H4 (cell line): ENCODE data around the gene MYBPC3. TPM values are rescaled to one million over a fixed set of nuclear protein-coding genes. Genes with fewer than 3 reads are reported as not detected.

Experiments
- DNase-seq: peaks from one replicate; pipeline ENCODE4 v3.0.0-alpha.2; 2015; ENCODE audit warnings: low spot score
- total RNA-seq: library from RNA; depleted of rRNA; stranded (reverse); fragments of >200 nt; shearing (Covaris generic); gene quantifications from 2 replicates; pipeline ENCODE4 v1.2.3, GENCODE V29; 2014

MYBPC3 gene
- total RNA-seq, 1 experiment from 2014 or later = not detected

- DNase-seq = no peak
Observed at GRCh38 chr11:47384498-47384897, 32.0 kb upstream of the MYBPC3 start.

- no peak for DNase-seq
Observed at GRCh38 chr11:47383071-47383470, 30.6 kb upstream of the MYBPC3 start.

GRCh38 chr11:47380078-47380477 is 27.6 kb upstream of the MYBPC3 start:
- DNase-seq = no peak

GRCh38 chr11:47379317-47379716 is 26.8 kb upstream of the MYBPC3 start:
- DNase-seq = no peak

- DNase-seq = no peak
Observed at GRCh38 chr11:47378836-47379170, 26.3 kb upstream of the MYBPC3 start.

GRCh38 chr11:47378010-47378835 is 25.7 kb upstream of the MYBPC3 start, which contains the start of gene SPI1:
TSS of gene SPI1 (minus strand) at chr11:47378547. CDS start at chr11:47378353, 194 bp downstream.
- no peak for DNase-seq

GRCh38 chr11:47377571-47378009 is 25.1 kb upstream of the MYBPC3 start:
- DNase-seq = no peak

GRCh38 chr11:47376525-47377371 is 24.2 kb upstream of the MYBPC3 start:
- no peak for DNase-seq

GRCh38 chr11:47376107-47376524 is 23.6 kb upstream of the MYBPC3 start:
- DNase-seq = no peak

GRCh38 chr11:47375546-47376085 is 23.1 kb upstream of the MYBPC3 start:
- no peak for DNase-seq

- no peak for DNase-seq
Observed at GRCh38 chr11:47375020-47375419, 22.5 kb upstream of the MYBPC3 start.

GRCh38 chr11:47374720-47375019 is 22.2 kb upstream of the MYBPC3 start:
- DNase-seq = no peak

GRCh38 chr11:47373876-47374719 is 21.6 kb upstream of the MYBPC3 start:
- peak; percentile 27 for DNase-seq

- DNase-seq = no peak
Observed at GRCh38 chr11:47372422-47372821, 19.9 kb upstream of the MYBPC3 start.

- no peak for DNase-seq
Observed at GRCh38 chr11:47369676-47370075, 17.2 kb upstream of the MYBPC3 start.

GRCh38 chr11:47366020-47366490 is 13.6 kb upstream of the MYBPC3 start:
- DNase-seq = no peak

GRCh38 chr11:47361419-47361818 is 8.9 kb upstream of the MYBPC3 start:
- DNase-seq = no peak

- no peak for DNase-seq
Observed at GRCh38 chr11:47360341-47360740, 7.8 kb upstream of the MYBPC3 start.

GRCh38 chr11:47359586-47359985 is 7.1 kb upstream of the MYBPC3 start:
- no peak for DNase-seq

GRCh38 chr11:47359162-47359561 is 6.7 kb upstream of the MYBPC3 start:
- no peak for DNase-seq

- no peak for DNase-seq
Observed at GRCh38 chr11:47358731-47359051, 6.2 kb upstream of the MYBPC3 start.
